Stimulated activated effector memory CD8-positive, alpha-beta T cell treated with anti-CD3 and anti-CD28 coated beads, Interleukin-12 subunit alpha, Interleukin-12 subunit beta, amount 100 ng/mL, for 72 hours (primary cell): ENCODE results near the gene ZNF641.

Source experiments
- ATAC-seq: fragments of 150-1000 bp; cut with Tn5 transposase; 2 replicates; pipeline ENCODE4 v1.10.0; 2021
- DNase-seq, 2 donors: peaks; one replicate each; pipeline ENCODE4 v3.0.0; 2021 to 2022; ENCODE audit warnings: low spot score in 2 of 2
- H3K27ac Mint-ChIP-seq: one replicate; pipeline ENCODE4 v1.8.0; 2022; ENCODE audit warnings: mild to moderate bottlenecking, mixed read lengths
- H3K36me3 Mint-ChIP-seq: one replicate; pipeline ENCODE4 v1.8.0; 2022; ENCODE audit warnings: mild to moderate bottlenecking, mixed read lengths
- H3K4me1 Mint-ChIP-seq: one replicate; pipeline ENCODE4 v1.8.0; 2022; ENCODE audit warnings: mixed read lengths
- H3K4me3 Mint-ChIP-seq: one replicate; pipeline ENCODE4 v1.8.0; 2022; ENCODE audit warnings: mild to moderate bottlenecking, mixed read lengths
- H3K9me3 Mint-ChIP-seq: one replicate; pipeline ENCODE4 v1.8.0; 2022; ENCODE audit warnings: mixed read lengths

ZNF641 gene

GRCh38 chr12:48350249-48351021, at the start of gene ZNF641:
Gene ZNF641, minus strand, starts transcription at chr12:48350919. Its CDS starts 2,829 bp downstream, at chr12:48348090.
- ATAC-seq = peak; percentile 92
- peaks cover 41% of the 10 kb centered on the region for H3K4me1 Mint-ChIP-seq
- H3K9me3 Mint-ChIP-seq = no peaks in the 10 kb centered on the region
- H3K4me3 Mint-ChIP-seq = peak within 1 kb of the TSS; percentile 95
- peak within 1 kb of the TSS; percentile 98 for H3K27ac Mint-ChIP-seq
- peak; percentile 67 to 84 for DNase-seq
- peaks cover 39% of the 10 kb centered on the region for H3K36me3 Mint-ChIP-seq

GRCh38 chr12:48390026-48390425, 39.3 kb upstream of the ZNF641 start:
- Mint-ChIP-seq H3K4me3 (no peak overlapping the region), H3K36me3 (no peaks in the 10 kb centered on the region), H3K4me1 (no peaks in the 10 kb centered on the region), H3K9me3 (no peaks in the 10 kb centered on the region), H3K27ac (no peak overlapping the region)
- DNase-seq (no peak), ATAC-seq (no peak)

GRCh38 chr12:48389409-48389808, 38.7 kb upstream of the ZNF641 start:
- no peak for DNase-seq
- no peaks in the 10 kb centered on the region for H3K4me1 Mint-ChIP-seq
- no peaks in the 10 kb centered on the region for H3K9me3 Mint-ChIP-seq
- no peak overlapping the region for H3K27ac Mint-ChIP-seq
- ATAC-seq = no peak
- no peak overlapping the region for H3K4me3 Mint-ChIP-seq
- H3K36me3 Mint-ChIP-seq = no peaks in the 10 kb centered on the region

- Mint-ChIP-seq H3K9me3 (no peaks in the 10 kb centered on the region), H3K4me3 (no peak overlapping the region), H3K27ac (no peak overlapping the region), H3K36me3 (no peaks in the 10 kb centered on the region), H3K4me1 (no peaks in the 10 kb centered on the region)
- ATAC-seq = no peak
- no peak for DNase-seq
These were observed 38.2 kb upstream of the ZNF641 start for GRCh38 chr12:48388938-48389337.

GRCh38 chr12:48388460-48388859, 37.7 kb upstream of the ZNF641 start:
- ATAC-seq (no peak), DNase-seq (no peak)
- Mint-ChIP-seq H3K4me3 (no peak overlapping the region), H3K27ac (no peak overlapping the region), H3K36me3 (no peaks in the 10 kb centered on the region), H3K4me1 (no peaks in the 10 kb centered on the region), H3K9me3 (no peaks in the 10 kb centered on the region)

- no peaks in the 10 kb centered on the region for H3K36me3 Mint-ChIP-seq
- peaks cover 7% of the 10 kb centered on the region for H3K4me1 Mint-ChIP-seq
- ATAC-seq (no peak), DNase-seq (no peak)
- no peak overlapping the region for H3K4me3 Mint-ChIP-seq
- H3K27ac Mint-ChIP-seq = no peak overlapping the region
- no peaks in the 10 kb centered on the region for H3K9me3 Mint-ChIP-seq
These were observed 29.9 kb upstream of the ZNF641 start for GRCh38 chr12:48380596-48380995.

GRCh38 chr12:48379794-48380193, 29.1 kb upstream of the ZNF641 start:
- H3K4me3 Mint-ChIP-seq = no peak overlapping the region
- no peak for ATAC-seq
- DNase-seq = no peak
- peaks cover 7% of the 10 kb centered on the region for H3K4me1 Mint-ChIP-seq
- H3K27ac Mint-ChIP-seq = no peak overlapping the region
- H3K36me3 Mint-ChIP-seq = no peaks in the 10 kb centered on the region
- H3K9me3 Mint-ChIP-seq = no peaks in the 10 kb centered on the region

- ATAC-seq = no peak
- peaks cover 7% of the 10 kb centered on the region for H3K4me1 Mint-ChIP-seq
- H3K4me3 Mint-ChIP-seq = no peak overlapping the region
- H3K9me3 Mint-ChIP-seq = no peaks in the 10 kb centered on the region
- no peak for DNase-seq
- H3K27ac Mint-ChIP-seq = no peak overlapping the region
- H3K36me3 Mint-ChIP-seq = no peaks in the 10 kb centered on the region
These were observed 26.9 kb upstream of the ZNF641 start for GRCh38 chr12:48377646-48378045.

GRCh38 chr12:48374164-48374563, 23.4 kb upstream of the ZNF641 start:
- H3K4me3 Mint-ChIP-seq = no peak overlapping the region
- H3K27ac Mint-ChIP-seq = no peak overlapping the region
- no peak for DNase-seq
- no peaks in the 10 kb centered on the region for H3K36me3 Mint-ChIP-seq
- ATAC-seq = no peak
- no peaks in the 10 kb centered on the region for H3K4me1 Mint-ChIP-seq
- H3K9me3 Mint-ChIP-seq = peaks cover 3% of the 10 kb centered on the region

GRCh38 chr12:48366131-48366530, 15.4 kb upstream of the ZNF641 start:
- no peaks in the 10 kb centered on the region for H3K36me3 Mint-ChIP-seq
- no peak overlapping the region for H3K27ac Mint-ChIP-seq
- H3K4me3 Mint-ChIP-seq = no peak overlapping the region
- peaks cover 3% of the 10 kb centered on the region for H3K9me3 Mint-ChIP-seq
- no peak for DNase-seq
- H3K4me1 Mint-ChIP-seq = no peaks in the 10 kb centered on the region
- no peak for ATAC-seq

- DNase-seq (peak in 1 of 2 donors; percentile 12), ATAC-seq (peak; percentile 52)
- Mint-ChIP-seq H3K36me3 (no peaks in the 10 kb centered on the region), H3K4me3 (no peak overlapping the region), H3K4me1 (no peaks in the 10 kb centered on the region), H3K27ac (no peak overlapping the region), H3K9me3 (no peaks in the 10 kb centered on the region)
These were observed 11.1 kb upstream of the ZNF641 start for GRCh38 chr12:48361664-48362339.

GRCh38 chr12:48358937-48359513, 8.3 kb upstream of the ZNF641 start:
- Mint-ChIP-seq H3K9me3 (no peaks in the 10 kb centered on the region), H3K36me3 (no peaks in the 10 kb centered on the region), H3K27ac (no peak overlapping the region), H3K4me3 (no peak overlapping the region), H3K4me1 (no peaks in the 10 kb centered on the region)
- no peak for ATAC-seq
- peak in 1 of 2 donors; percentile 42 for DNase-seq

GRCh38 chr12:48356041-48356768, 5.5 kb upstream of the ZNF641 start:
- peak in 1 of 2 donors; percentile 42 for DNase-seq
- H3K4me1 Mint-ChIP-seq = peaks cover 6% of the 10 kb centered on the region
- no peak overlapping the region for H3K27ac Mint-ChIP-seq
- H3K36me3 Mint-ChIP-seq = no peaks in the 10 kb centered on the region
- ATAC-seq = no peak
- H3K9me3 Mint-ChIP-seq = no peaks in the 10 kb centered on the region
- H3K4me3 Mint-ChIP-seq = no peak overlapping the region

GRCh38 chr12:48352157-48352760, 1.5 kb upstream of the ZNF641 start:
- ATAC-seq (no peak), DNase-seq (peak in 1 of 2 donors; percentile 40)
- Mint-ChIP-seq H3K4me3 (no peak overlapping the region), H3K9me3 (no peaks in the 10 kb centered on the region), H3K36me3 (peaks cover 21% of the 10 kb centered on the region), H3K27ac (no peak overlapping the region), H3K4me1 (peaks cover 30% of the 10 kb centered on the region)
